Mucosa of stomach (tissue), 1 donor: ENCODE data around the gene EPB41L2.

Experiments
- H3K27me3 ChIP-seq: one replicate; pipeline ENCODE4 v1.7.0; 2013; ENCODE audit warnings: mild to moderate bottlenecking, low read length; ENCODE audit not compliant: control insufficient read depth, insufficient read depth
- H3K36me3 ChIP-seq: one replicate; pipeline ENCODE4 v1.7.0; 2013; ENCODE audit warnings: low read length; ENCODE audit not compliant: control insufficient read depth, insufficient read depth
- H3K4me1 ChIP-seq: one replicate; pipeline ENCODE4 v1.7.0; 2013; ENCODE audit warnings: mild to moderate bottlenecking, low read length; ENCODE audit not compliant: control insufficient read depth, insufficient read depth
- H3K4me3 ChIP-seq: one replicate; pipeline ENCODE4 v1.7.0; 2013; ENCODE audit warnings: low read length
- H3K9ac ChIP-seq: one replicate; pipeline ENCODE4 v1.7.0; 2013; ENCODE audit warnings: mild to moderate bottlenecking, low read length, moderate library complexity
- H3K9me3 ChIP-seq: one replicate; pipeline ENCODE4 v1.7.0; 2013; ENCODE audit warnings: mild to moderate bottlenecking, low read length, moderate library complexity; ENCODE audit not compliant: control insufficient read depth
- donor health status: Pancreatic carcinoma.

Gene EPB41L2

GRCh38 chr6:131082335-131082734 is 19.3 kb upstream of the EPB41L2 start:
- Histone ChIP-seq H3K27me3 (no peaks in the 10 kb centered on the region), H3K9ac (no peak overlapping the region), H3K4me3 (no peak overlapping the region), H3K9me3 (no peaks in the 10 kb centered on the region), H3K4me1 (peaks cover 7% of the 10 kb centered on the region), H3K36me3 (no peaks in the 10 kb centered on the region)

GRCh38 chr6:131080084-131080483 is 17.0 kb upstream of the EPB41L2 start:
- no peaks in the 10 kb centered on the region for H3K27me3 ChIP-seq
- peaks cover 7% of the 10 kb centered on the region for H3K4me1 ChIP-seq
- no peaks in the 10 kb centered on the region for H3K9me3 ChIP-seq
- H3K36me3 ChIP-seq, result no peaks in the 10 kb centered on the region
- no peak overlapping the region for H3K9ac ChIP-seq
- H3K4me3 ChIP-seq, result no peak overlapping the region

- no peak overlapping the region for H3K9ac ChIP-seq
- H3K4me3 ChIP-seq, result no peak overlapping the region
- no peaks in the 10 kb centered on the region for H3K4me1 ChIP-seq
- H3K9me3 ChIP-seq, result no peaks in the 10 kb centered on the region
- H3K27me3 ChIP-seq, result no peaks in the 10 kb centered on the region
- no peaks in the 10 kb centered on the region for H3K36me3 ChIP-seq
These were observed 10.5 kb upstream of the EPB41L2 start for GRCh38 chr6:131073577-131073976.

- peaks cover 13% of the 10 kb centered on the region for H3K4me1 ChIP-seq
- H3K36me3 ChIP-seq, result no peaks in the 10 kb centered on the region
These were observed 7.0 kb upstream of the EPB41L2 start for GRCh38 chr6:131070061-131070460.

GRCh38 chr6:131068165-131068564 is 5.1 kb upstream of the EPB41L2 start:
- Histone ChIP-seq H3K4me1 (peaks cover 24% of the 10 kb centered on the region), H3K4me3 (no peak overlapping the region), H3K27me3 (no peaks in the 10 kb centered on the region), H3K9ac (no peak overlapping the region), H3K36me3 (no peaks in the 10 kb centered on the region), H3K9me3 (no peaks in the 10 kb centered on the region)

More at GRCh38 chr6:131070061-131070460, 7.0 kb upstream of the EPB41L2 start:
- Histone ChIP-seq H3K4me3 (no peak overlapping the region), H3K9ac (no peak overlapping the region), H3K27me3 (no peaks in the 10 kb centered on the region), H3K9me3 (no peaks in the 10 kb centered on the region)

GRCh38 chr6:131067521-131067920 is 4.5 kb upstream of the EPB41L2 start:
- peaks cover 24% of the 10 kb centered on the region for H3K4me1 ChIP-seq
- H3K9ac ChIP-seq, result no peak overlapping the region
- H3K9me3 ChIP-seq, result no peaks in the 10 kb centered on the region
- H3K27me3 ChIP-seq, result no peaks in the 10 kb centered on the region
- H3K4me3 ChIP-seq, result no peak overlapping the region
- H3K36me3 ChIP-seq, result no peaks in the 10 kb centered on the region

GRCh38 chr6:131065824-131066171 is 2.8 kb upstream of the EPB41L2 start:
- H3K9me3 ChIP-seq, result no peaks in the 10 kb centered on the region
- H3K9ac ChIP-seq, result no peak overlapping the region
- no peak overlapping the region for H3K4me3 ChIP-seq
- no peaks in the 10 kb centered on the region for H3K36me3 ChIP-seq
- H3K4me1 ChIP-seq, result peaks cover 24% of the 10 kb centered on the region
- H3K27me3 ChIP-seq, result no peaks in the 10 kb centered on the region

GRCh38 chr6:131065112-131065823 is 2.2 kb upstream of the EPB41L2 start:
- Histone ChIP-seq H3K4me1 (peaks cover 24% of the 10 kb centered on the region), H3K9me3 (no peaks in the 10 kb centered on the region), H3K27me3 (no peaks in the 10 kb centered on the region), H3K4me3 (no peak overlapping the region), H3K36me3 (no peaks in the 10 kb centered on the region), H3K9ac (no peak overlapping the region)

GRCh38 chr6:131063764-131064272 is 773 bp upstream of the EPB41L2 start:
- H3K36me3 ChIP-seq, result no peaks in the 10 kb centered on the region
- H3K9me3 ChIP-seq, result no peaks in the 10 kb centered on the region
- H3K9ac ChIP-seq, result peak overlapping the region; percentile 67
- H3K4me1 ChIP-seq, result peaks cover 24% of the 10 kb centered on the region
- H3K27me3 ChIP-seq, result no peaks in the 10 kb centered on the region
- H3K4me3 ChIP-seq, result peak overlapping the region; percentile 73

GRCh38 chr6:131062241-131063027 is 611 bp downstream of the EPB41L2 start:
- Histone ChIP-seq H3K4me1 (peaks cover 24% of the 10 kb centered on the region), H3K9ac (peak overlapping the region; percentile 67), H3K36me3 (no peaks in the 10 kb centered on the region), H3K4me3 (no peak overlapping the region), H3K9me3 (no peaks in the 10 kb centered on the region), H3K27me3 (no peaks in the 10 kb centered on the region)

- Histone ChIP-seq H3K9me3 (no peaks in the 10 kb centered on the region), H3K36me3 (no peaks in the 10 kb centered on the region), H3K9ac (peak overlapping the region; percentile 67), H3K27me3 (no peaks in the 10 kb centered on the region), H3K4me3 (no peak overlapping the region), H3K4me1 (peaks cover 24% of the 10 kb centered on the region)
These were observed 1.3 kb downstream of the EPB41L2 start for GRCh38 chr6:131061751-131062119.

- Histone ChIP-seq H3K4me1 (peaks cover 23% of the 10 kb centered on the region), H3K9me3 (no peaks in the 10 kb centered on the region), H3K27me3 (no peaks in the 10 kb centered on the region), H3K4me3 (no peak overlapping the region), H3K36me3 (no peaks in the 10 kb centered on the region), H3K9ac (no peak overlapping the region)
These were observed 1.8 kb downstream of the EPB41L2 start for GRCh38 chr6:131061041-131061750.
